ENCODE results near the gene TNK2.
"Not testable (repeated sequence)": the region's sequence is repeated elsewhere in the genome, so short reads cannot be mapped to it uniquely, and the experiment has no call there.

The TNK2 gene

GRCh38 chr3:195822131-195822696 is 86.1 kb downstream of the TNK2 start:
- DNase-seq (ENCODE audit: extremely low read depth, low read depth), result no peak
- no peak for TF ChIP-seq CTCF (IDR thresholded peaks at IDR 0.05; ENCODE audit: low read depth, low read length, missing control alignments)
- H3K4me3 ChIP-seq (replicated peaks; ENCODE audit: low read depth, low read length), result no peak overlapping the region

GRCh38 chr3:195821403-195822130 is 86.8 kb downstream of the TNK2 start:
- H3K4me3 ChIP-seq (replicated peaks; ENCODE audit: low read depth, low read length), result no peak overlapping the region
- DNase-seq (ENCODE audit: extremely low read depth, low read depth), result no peak
- no peak for TF ChIP-seq CTCF (IDR thresholded peaks at IDR 0.05; ENCODE audit: low read depth, low read length, missing control alignments)

GRCh38 chr3:195820901-195821300 is 87.5 kb downstream of the TNK2 start:
- TF ChIP-seq CTCF (IDR thresholded peaks at IDR 0.05; ENCODE audit: low read depth, low read length, missing control alignments), result no peak
- DNase-seq (ENCODE audit: extremely low read depth, low read depth), result no peak
- no peak overlapping the region for H3K4me3 ChIP-seq (replicated peaks; ENCODE audit: low read depth, low read length)

GRCh38 chr3:195820186-195820585 is 88.2 kb downstream of the TNK2 start:
- DNase-seq (ENCODE audit: extremely low read depth, low read depth), result no peak
- H3K4me3 ChIP-seq (replicated peaks; ENCODE audit: low read depth, low read length), result no peak overlapping the region
- no peak for TF ChIP-seq CTCF (IDR thresholded peaks at IDR 0.05; ENCODE audit: low read depth, low read length, missing control alignments)

- no peak for TF ChIP-seq CTCF (IDR thresholded peaks at IDR 0.05; ENCODE audit: low read depth, low read length, missing control alignments)
- no peak overlapping the region for H3K4me3 ChIP-seq (replicated peaks; ENCODE audit: low read depth, low read length)
- DNase-seq (ENCODE audit: extremely low read depth, low read depth), result no peak
Measured at GRCh38 chr3:195818301-195818700, 90.0 kb downstream of the TNK2 start.

GRCh38 chr3:195817578-195818135 is 90.7 kb downstream of the TNK2 start:
- DNase-seq (ENCODE audit: extremely low read depth, low read depth), result no peak
- no peak for TF ChIP-seq CTCF (IDR thresholded peaks at IDR 0.05; ENCODE audit: low read depth, low read length, missing control alignments)
- no peak overlapping the region for H3K4me3 ChIP-seq (replicated peaks; ENCODE audit: low read depth, low read length)

- H3K4me3 ChIP-seq (replicated peaks; ENCODE audit: low read depth, low read length); DNase-seq (ENCODE audit: extremely low read depth, low read depth): not testable (repeated sequence)
Measured at GRCh38 chr3:195816276-195816913, 92.0 kb downstream of the TNK2 start.
